Melanocyte of skin (primary cell): Measurements from ENCODE around the gene SERPINB8. TPM values are rescaled to one million over a fixed set of nuclear protein-coding genes. Genes with fewer than 3 reads are reported as not detected.

Experiments
- total RNA-seq, 2 donors: library from RNA; depleted of rRNA; stranded (reverse); fragments of >200 nt; gene quantifications; 2 replicates each; pipeline ENCODE4 v1.2.3, GENCODE V29; 2012

SERPINB8 gene
- total RNA-seq, result 10 to 100 TPM; 15.1 to 15.7 TPM

GRCh38 chr18:63969942-63970808, at the start of gene SERPINB8:
TSS of gene SERPINB8 (plus strand) at chr18:63970081. CDS start at chr18:63978309, 8,228 bp downstream.

GRCh38 chr18:63949068-63949737, 20.7 kb upstream of the SERPINB8 start, which contains the start of gene HMSD:
TSS of gene HMSD (plus strand) at chr18:63949301. CDS start at chr18:63953456, 4,155 bp downstream.

Other genes with a start within 250 kb of the SERPINB8 start
- gene SERPINB7, start 194.7 kb upstream of the SERPINB8 start, total RNA-seq, result not detected
- 1 to 10 TPM; 2.4 to 6.7 TPM for gene SERPINB2, start 82.4 kb upstream of the SERPINB8 start, total RNA-seq
- gene SERPINB10, start 62.1 kb upstream of the SERPINB8 start, total RNA-seq, result under 1 TPM in 1 of 2 donors, not detected in 1; 1.00 TPM
- gene HMSD, start 20.8 kb upstream of the SERPINB8 start, total RNA-seq, result under 1 TPM in 1 of 2 donors, not detected in 1; 0.33 TPM
- gene LINC00305, start 179.0 kb downstream of the SERPINB8 start, total RNA-seq, result not detected